GM21515 (cell line): ENCODE data around the gene PCDHB16.
"Not testable (repeated sequence)": the region's sequence is repeated elsewhere in the genome, so short reads cannot be mapped to it uniquely, and the experiment has no call there.

Experiments
- ATAC-seq: cut with Tn5 transposase; IDR thresholded peaks from one replicate; pipeline ENCODE4 v1.9.1; 2021; ENCODE audit not compliant: unreplicated experiment

The PCDHB16 gene

GRCh38 chr5:141182248-141182647 is at the start of gene PCDHB16:
Gene PCDHB16 (plus strand): TSS chr5:141182387. CDS start chr5:141182560, 173 bp downstream.
- no peak for ATAC-seq

DNA sequence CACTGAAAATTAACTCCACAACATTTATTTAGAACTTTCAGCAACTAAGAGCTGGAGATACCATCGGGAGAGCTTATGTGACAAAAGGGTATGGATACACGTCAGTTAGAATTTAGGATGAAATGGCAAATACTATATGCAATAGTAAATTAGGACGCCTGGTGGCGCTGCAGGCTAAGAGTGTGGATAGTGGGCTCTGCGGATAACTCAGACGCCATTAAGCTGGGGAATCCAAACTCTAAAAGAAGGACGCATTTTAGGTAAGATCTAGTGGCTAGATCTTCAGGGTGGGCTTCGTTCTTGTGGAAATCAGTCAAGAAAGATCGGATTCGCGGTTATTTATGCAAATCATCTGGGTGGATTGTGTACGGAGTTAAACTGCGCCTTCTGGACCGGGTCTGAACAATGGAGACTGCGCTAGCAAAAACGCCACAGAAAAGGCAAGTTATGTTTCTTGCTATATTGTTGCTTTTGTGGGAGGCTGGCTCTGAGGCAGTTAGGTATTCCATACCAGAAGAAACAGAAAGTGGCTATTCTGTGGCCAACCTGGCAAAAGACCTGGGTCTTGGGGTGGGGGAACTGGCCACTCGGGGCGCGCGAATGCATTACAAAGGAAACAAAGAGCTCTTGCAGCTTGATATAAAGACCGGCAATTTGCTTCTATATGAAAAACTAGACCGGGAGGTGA is 47.0 kb upstream of the PCDHB16 start, which contains the start of gene PCDHB5:
PCDHB5 (plus strand) TSS at position 177 of the 688 bp plus-strand sequence; CDS start at position 406, 229 bp downstream.
- ATAC-seq: no peak

GRCh38 chr5:141135718-141136266 is 46.4 kb upstream of the PCDHB16 start:
- ATAC-seq: no peak

- ATAC-seq: not testable (repeated sequence)
These were observed 44.8 kb upstream of the PCDHB16 start for GRCh38 chr5:141137346-141137745.

- ATAC-seq: no peak
These were observed 32.4 kb upstream of the PCDHB16 start, which contains the start of gene PCDHB6 for GRCh38 chr5:141149812-141150211. Gene PCDHB6 (plus strand): TSS chr5:141150057. CDS start chr5:141150258, 201 bp downstream.

- ATAC-seq: no peak
These were observed 31.8 kb upstream of the PCDHB16 start for GRCh38 chr5:141150224-141150992.

- no peak for ATAC-seq
These were observed 31.2 kb upstream of the PCDHB16 start for GRCh38 chr5:141150993-141151325.

DNA sequence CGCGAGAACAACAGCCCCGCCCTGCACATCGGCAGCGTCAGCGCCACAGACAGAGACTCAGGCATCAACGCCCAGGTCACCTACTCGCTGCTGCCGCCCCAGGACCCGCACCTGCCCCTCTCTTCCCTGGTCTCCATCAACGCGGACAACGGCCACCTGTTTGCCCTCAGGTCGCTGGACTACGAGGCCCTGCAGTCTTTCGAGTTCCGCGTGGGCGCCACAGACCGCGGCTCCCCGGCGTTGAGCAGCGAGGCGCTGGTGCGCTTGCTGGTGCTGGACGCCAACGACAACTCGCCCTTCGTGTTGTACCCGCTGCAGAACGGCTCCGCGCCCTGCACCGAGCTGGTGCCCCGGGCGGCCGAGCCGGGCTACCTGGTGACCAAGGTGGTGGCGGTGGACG is 30.6 kb upstream of the PCDHB16 start:
- not testable (repeated sequence) for ATAC-seq

- ATAC-seq: not testable (repeated sequence)
These were observed 30.1 kb upstream of the PCDHB16 start for GRCh38 chr5:141152096-141152495.

DNA sequence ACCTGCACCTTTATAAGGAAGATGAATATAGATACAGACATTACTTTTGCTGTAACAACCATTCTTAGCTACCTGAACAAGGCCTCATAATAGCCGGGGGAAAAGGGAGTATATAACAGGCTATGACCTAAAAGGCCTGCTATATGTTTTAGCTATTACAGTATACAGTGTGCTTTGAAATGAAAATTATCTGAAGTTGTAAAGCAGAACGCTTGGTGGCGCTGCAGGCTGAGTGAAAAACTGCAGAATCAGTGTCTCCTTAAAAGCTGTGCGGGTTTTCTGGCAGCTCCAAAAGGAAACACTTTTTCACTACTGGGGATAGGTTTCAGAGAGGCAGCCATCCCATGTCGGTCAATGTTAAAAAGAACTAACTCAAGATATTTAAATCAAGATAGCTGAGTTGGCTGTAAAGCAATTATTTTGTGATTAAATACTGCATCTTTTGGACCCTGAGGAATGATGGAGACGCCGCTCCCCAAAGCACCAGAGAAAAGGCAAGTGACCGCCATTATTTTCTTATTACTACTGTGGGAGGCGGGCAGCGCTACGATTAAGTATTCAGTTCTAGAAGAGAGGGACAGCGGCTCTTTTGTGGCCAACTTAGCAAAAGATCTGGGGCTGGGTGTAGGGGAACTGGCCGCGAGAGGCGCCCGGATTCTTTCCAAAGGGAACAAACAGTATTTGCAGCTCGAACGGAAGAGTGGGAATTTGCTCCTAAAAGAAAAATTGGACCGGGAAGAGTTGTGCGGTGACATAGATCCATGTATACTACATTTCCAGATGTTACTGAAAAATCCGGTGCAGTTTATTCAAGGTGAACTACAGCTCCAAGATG is 26.4 kb upstream of the PCDHB16 start:
- no peak for ATAC-seq

GRCh38 chr5:141157356-141157755 is 24.8 kb upstream of the PCDHB16 start:
- not testable (repeated sequence) for ATAC-seq

GRCh38 chr5:141157901-141158300 is 24.3 kb upstream of the PCDHB16 start:
- ATAC-seq: not testable (repeated sequence)

DNA sequence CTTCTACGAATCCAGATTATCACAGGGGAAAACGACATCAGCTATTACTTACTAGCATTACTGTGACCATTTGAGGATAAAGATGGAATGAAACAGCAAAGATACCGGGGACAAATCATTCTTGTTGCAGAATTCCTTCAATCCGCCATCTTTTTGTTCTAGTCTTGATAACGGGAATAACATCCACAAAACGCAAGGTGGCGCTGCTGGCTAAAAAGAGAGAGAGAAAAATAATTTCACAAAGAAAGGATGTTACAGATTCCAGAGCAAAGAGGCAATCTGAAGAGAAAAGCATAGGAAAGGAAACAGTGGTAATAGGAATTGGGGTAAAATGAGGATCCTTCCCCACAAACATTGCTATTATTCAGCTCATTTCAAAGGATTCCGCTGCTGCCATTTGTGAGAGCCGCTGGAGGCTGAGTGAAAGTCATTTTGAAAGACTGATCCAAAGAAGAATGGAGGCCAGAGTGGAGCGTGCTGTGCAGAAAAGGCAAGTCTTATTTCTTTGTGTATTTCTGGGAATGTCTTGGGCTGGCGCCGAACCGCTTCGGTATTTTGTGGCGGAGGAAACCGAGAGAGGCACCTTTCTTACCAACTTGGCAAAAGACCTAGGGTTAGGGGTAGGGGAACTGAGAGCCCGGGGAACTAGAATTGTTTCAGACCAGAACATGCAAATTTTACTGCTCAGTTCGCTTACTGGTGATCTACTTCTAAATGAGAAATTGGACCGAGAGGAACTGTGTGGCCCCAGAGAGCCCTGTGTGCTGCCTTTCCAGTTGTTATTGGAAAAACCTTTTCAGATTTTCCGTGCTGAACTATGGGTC is 9.6 kb upstream of the PCDHB16 start, which contains the start of gene PCDHB7:
PCDHB7 (plus strand) TSS at position 264 of the 824 bp plus-strand sequence; CDS start at position 456, 192 bp downstream.
- ATAC-seq: no peak

- ATAC-seq: not testable (repeated sequence)
These were observed 7.7 kb upstream of the PCDHB16 start for GRCh38 chr5:141174291-141175104.

DNA sequence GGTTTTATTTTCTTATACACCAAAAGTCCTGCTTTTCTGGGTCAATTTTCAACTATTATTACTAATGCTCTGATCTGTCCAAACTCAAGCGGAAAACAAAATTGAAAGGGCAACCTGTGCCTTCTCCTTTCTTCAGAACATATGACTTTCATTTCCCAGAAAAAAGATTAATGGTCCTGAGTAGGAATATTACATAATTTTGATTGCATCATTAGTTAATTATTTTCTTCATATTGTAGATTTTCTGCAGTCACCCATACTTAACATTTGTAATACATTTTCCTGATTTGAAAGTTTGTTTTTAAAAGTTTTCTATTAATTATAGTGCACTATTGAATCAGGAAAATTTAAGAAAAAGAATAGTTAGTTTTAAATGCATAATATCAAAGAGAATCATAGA is 6.3 kb upstream of the PCDHB16 start:
- ATAC-seq: no peak

- not testable (repeated sequence) for ATAC-seq
These were observed 4.5 kb upstream of the PCDHB16 start, which contains the start of gene PCDHB8 for GRCh38 chr5:141177577-141178191. Gene PCDHB8 (plus strand): TSS chr5:141177790. CDS start chr5:141178035, 245 bp downstream.

DNA sequence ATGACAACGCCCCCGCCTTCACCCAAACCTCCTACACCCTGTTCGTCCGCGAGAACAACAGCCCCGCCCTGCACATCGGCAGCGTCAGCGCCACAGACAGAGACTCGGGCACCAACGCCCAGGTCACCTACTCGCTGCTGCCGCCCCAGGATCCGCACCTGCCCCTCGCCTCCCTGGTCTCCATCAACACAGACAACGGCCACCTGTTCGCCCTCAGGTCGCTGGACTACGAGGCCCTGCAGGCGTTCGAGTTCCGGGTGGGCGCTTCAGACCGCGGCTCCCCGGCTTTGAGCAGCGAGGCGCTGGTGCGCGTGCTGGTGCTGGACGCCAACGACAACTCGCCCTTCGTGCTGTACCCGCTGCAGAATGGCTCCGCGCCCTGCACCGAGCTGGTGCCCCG is 2.8 kb upstream of the PCDHB16 start:
- not testable (repeated sequence) for ATAC-seq

GRCh38 chr5:141179876-141180275 is 2.3 kb upstream of the PCDHB16 start:
- not testable (repeated sequence) for ATAC-seq
